ENCODE data around the gene RANBP9. TPM values are rescaled to one million over a fixed set of nuclear protein-coding genes. Genes with fewer than 3 reads are reported as not detected.

The RANBP9 gene
- total and polyA plus RNA-seq, 2 donors from 2014 or later: 16.4 to 29.0 TPM

- DNase-seq: no peak
- H3K4me3 ChIP-seq (ENCODE audit: low read length in 3 of 3): no peak overlapping the region
- FAIRE-seq: no peak
- no peaks in the 10 kb centered on the region for H3K36me3 ChIP-seq (ENCODE audit: control insufficient read depth in 2 of 3, insufficient read depth in 3 of 3, low read length in 3 of 3)
- no peak overlapping the region for H3K9ac ChIP-seq (ENCODE audit: low read length in 3 of 3)
- H3K9me3 ChIP-seq (ENCODE audit: control insufficient read depth in 2 of 3, insufficient read depth in 1 of 3, low read length in 3 of 3): no peaks in the 10 kb centered on the region
- intact Hi-C loops (cut with DNase I): no loop called here
- H3K27me3 ChIP-seq (ENCODE audit: control insufficient read depth, insufficient read depth, low read length): no peaks in the 10 kb centered on the region
- TF ChIP-seq CTCF (IDR thresholded peaks at IDR 0.05; ENCODE audit: borderline replicate concordance, extremely low read depth, insufficient read depth): no peak
- no peak overlapping the region for H3K27ac ChIP-seq (ENCODE audit: low read depth in 2 of 2, low read length in 2 of 2)
- no peaks in the 10 kb centered on the region for H3K4me1 ChIP-seq (ENCODE audit: control insufficient read depth in 2 of 3, insufficient read depth in 2 of 3, low read depth in 1 of 3, low read length in 3 of 3)
Measured at GRCh38 chr6:13668291-13668928, 43.2 kb downstream of the RANBP9 start.

- no peak overlapping the region for H3K27ac ChIP-seq (ENCODE audit: low read depth in 2 of 2, low read length in 2 of 2)
- H3K9ac ChIP-seq (ENCODE audit: low read length in 3 of 3): no peak overlapping the region
- H3K9me3 ChIP-seq (ENCODE audit: control insufficient read depth in 2 of 3, insufficient read depth in 1 of 3, low read length in 3 of 3): no peaks in the 10 kb centered on the region
- DNase-seq: no peak
- intact Hi-C loops (cut with DNase I): no loop called here
- no peaks in the 10 kb centered on the region for H3K4me1 ChIP-seq (ENCODE audit: control insufficient read depth in 2 of 3, insufficient read depth in 2 of 3, low read depth in 1 of 3, low read length in 3 of 3)
- no peak for TF ChIP-seq CTCF (IDR thresholded peaks at IDR 0.05; ENCODE audit: borderline replicate concordance, extremely low read depth, insufficient read depth)
- no peaks in the 10 kb centered on the region for H3K36me3 ChIP-seq (ENCODE audit: control insufficient read depth in 2 of 3, insufficient read depth in 3 of 3, low read length in 3 of 3)
- no peaks in the 10 kb centered on the region for H3K27me3 ChIP-seq (ENCODE audit: control insufficient read depth, insufficient read depth, low read length)
- H3K4me3 ChIP-seq (ENCODE audit: low read length in 3 of 3): no peak overlapping the region
- no peak for FAIRE-seq
Measured at GRCh38 chr6:13667655-13668054, 44.0 kb downstream of the RANBP9 start.

GRCh38 chr6:13666194-13667105, 45.2 kb downstream of the RANBP9 start:
- intact Hi-C loops (cut with DNase I): no loop called here
- Histone ChIP-seq H3K4me3 (ENCODE audit: low read length in 3 of 3) (no peak overlapping the region), H3K4me1 (ENCODE audit: control insufficient read depth in 2 of 3, insufficient read depth in 2 of 3, low read depth in 1 of 3, low read length in 3 of 3) (no peaks in the 10 kb centered on the region), H3K27me3 (ENCODE audit: control insufficient read depth, insufficient read depth, low read length) (no peaks in the 10 kb centered on the region), H3K36me3 (ENCODE audit: control insufficient read depth in 2 of 3, insufficient read depth in 3 of 3, low read length in 3 of 3) (no peaks in the 10 kb centered on the region), H3K9ac (ENCODE audit: low read length in 3 of 3) (no peak overlapping the region), H3K27ac (ENCODE audit: low read depth in 2 of 2, low read length in 2 of 2) (no peak overlapping the region), H3K9me3 (ENCODE audit: control insufficient read depth in 2 of 3, insufficient read depth in 1 of 3, low read length in 3 of 3) (no peaks in the 10 kb centered on the region)
- no peak for TF ChIP-seq CTCF (IDR thresholded peaks at IDR 0.05; ENCODE audit: borderline replicate concordance, extremely low read depth, insufficient read depth)
- no peak for DNase-seq
- no peak for FAIRE-seq

Measured in kidney (tissue), 14 donors.